ENCODE results near the gene GOLGA8O.
"Not testable (repeated sequence)": the region's sequence is repeated elsewhere in the genome, so short reads cannot be mapped to it uniquely, and the experiment has no call there.

DNA sequence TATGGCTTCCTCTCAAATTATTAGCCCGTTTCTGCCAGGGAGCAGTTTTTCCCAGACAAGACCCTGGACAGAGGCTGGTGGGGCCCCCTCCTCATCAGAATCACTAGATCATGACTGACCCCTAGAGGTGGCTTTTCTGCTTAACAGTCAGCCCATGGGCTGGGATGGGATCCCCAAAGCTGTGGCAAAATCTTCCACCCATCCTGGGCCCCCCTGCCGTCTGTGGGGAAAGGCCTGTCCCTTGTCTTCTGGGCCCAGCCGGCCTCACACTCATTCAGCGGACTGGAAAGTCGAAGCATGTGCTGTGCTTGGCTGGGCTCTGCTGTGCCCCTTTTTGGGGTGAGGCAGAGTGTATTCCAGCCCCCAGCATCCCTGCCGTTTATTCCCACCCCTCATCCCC lies 27.9 kb upstream of the GOLGA8O start:
- not testable (repeated sequence) for TF ChIP-seq POLR2A (IDR thresholded peaks at IDR 0.05; ENCODE audit: low read length); GATA1 (IDR thresholded peaks at IDR 0.05; ENCODE audit: low read depth, low read length)

Data from erythroblast (primary cell).